NCI-H146 treated with DMSO at 0.1 percent for 48 hours (cell line): Measurements from ENCODE around the gene PEAK1.
A peak's percentile ranks its signal among the peaks of the same experiment; 100 is the strongest.
"Not testable (repeated sequence)": the region's sequence is repeated elsewhere in the genome, so short reads cannot be mapped to it uniquely, and the experiment has no call there.

Source experiments
- DNase-seq: peaks from one replicate; lab custom pipeline; 2025; ENCODE audit not compliant: unreplicated experiment; lab: John Stamatoyannopoulos, UW

The PEAK1 gene

DNA sequence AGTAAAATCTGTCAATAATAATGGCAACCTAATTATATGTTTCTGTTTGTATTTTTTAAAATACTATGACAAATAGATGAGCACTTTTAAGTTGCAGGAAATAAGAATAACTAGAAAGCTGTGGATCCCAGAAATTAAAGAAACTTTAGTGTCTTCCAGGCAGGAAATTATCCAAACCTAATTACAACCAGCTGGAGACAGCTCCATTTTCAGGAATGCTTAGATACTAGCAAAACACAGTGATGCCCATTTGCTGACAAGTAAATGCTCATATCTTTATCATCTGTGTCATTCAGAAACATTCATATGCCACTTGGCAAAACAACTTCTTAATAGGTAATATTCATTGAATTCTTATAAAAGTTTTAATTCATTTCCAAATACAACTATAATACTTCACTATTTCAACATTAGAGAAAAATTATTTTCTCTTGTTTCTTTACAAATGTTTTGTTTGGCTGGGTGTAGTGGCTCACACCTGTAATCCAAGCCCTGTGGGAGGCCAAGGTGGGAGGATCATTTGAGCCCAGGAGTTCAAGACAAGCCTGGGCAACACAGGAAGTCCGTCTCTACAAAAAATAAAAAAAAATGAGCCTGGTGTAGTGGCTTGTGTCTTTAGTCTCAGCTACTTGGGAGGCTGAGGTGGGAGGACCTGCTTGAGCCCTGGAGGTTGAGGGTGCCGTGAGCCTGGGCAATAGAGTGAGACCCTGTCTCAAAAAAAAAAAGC, 179.9 kb downstream of the PEAK1 start:
- no peak for DNase-seq

DNA sequence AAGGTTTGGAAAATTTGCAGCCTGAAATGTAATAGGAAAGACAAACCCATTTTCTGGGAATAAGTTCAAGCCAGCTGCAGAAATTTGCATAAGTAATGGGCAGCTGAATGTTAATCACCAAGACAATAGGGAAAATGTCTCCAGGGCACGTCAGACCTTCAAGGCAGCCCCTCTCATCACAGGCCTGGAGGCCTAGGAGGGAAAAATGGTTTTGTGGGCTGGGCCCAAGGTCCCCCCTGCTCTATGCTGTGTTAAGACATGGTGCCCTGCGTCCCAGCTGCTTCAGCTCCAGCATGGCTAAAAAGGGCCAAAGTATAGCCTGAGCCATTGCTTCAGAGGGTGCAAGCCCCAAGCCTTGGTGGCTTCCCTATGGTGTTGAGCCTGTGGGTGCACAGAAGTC, 184.3 kb downstream of the PEAK1 start:
- no peak for DNase-seq

DNA sequence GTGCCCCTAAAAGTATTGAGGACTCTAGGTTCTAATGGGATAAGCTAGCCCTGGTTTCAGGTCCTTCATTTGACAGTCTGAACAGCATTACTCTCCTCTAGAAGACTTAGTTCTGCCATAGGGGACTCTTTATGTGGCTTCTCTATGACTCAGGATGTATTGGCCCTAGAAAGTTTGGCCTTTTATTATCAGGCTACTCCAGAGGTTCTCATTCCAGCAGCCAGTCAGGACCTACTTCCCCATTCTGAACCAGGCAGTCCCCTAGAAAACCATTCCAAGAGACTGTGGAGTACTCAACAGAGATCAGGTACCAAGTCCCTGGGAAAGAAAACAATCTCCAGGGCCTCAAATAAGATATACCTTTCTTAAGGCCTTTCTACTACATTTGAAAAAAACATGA, 191.1 kb downstream of the PEAK1 start:
- DNase-seq, result no peak

DNA sequence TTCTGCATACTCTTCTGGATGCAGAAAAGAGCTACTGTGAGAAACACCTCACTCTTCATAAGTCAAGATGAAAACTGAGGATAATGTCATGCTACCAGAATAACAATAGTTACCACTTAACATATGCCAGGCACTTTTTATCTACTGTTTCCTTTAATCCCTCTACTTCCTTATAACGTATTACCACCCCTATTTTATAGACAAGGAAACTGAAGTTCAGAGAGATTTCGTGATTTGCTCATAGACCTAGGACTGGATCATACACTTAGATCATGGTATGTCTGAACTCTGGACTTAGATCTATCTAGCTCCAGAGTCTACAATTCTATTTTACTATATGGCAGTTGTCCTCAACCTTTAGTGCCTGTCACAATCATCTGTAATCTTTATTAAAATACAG, 193.3 kb downstream of the PEAK1 start:
- no peak for DNase-seq

DNA sequence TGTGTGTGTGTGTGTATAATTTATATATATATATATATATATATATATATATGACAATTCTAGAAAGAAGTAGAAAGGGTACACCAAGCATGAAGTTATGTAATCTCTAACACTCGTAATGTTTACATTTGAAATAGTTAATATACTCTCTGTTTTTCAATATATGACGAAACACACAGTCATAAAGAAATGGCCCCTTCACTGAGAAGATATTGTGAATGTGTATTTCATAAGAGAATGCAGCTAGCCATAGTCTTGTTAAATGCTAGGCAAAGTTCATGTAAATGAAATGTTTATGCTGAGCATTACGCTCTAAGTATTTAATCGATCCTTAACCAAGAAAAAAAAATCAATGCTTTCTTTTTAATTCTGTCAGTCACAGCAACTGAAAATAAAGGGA, 194.3 kb downstream of the PEAK1 start:
- DNase-seq, result no peak

DNA sequence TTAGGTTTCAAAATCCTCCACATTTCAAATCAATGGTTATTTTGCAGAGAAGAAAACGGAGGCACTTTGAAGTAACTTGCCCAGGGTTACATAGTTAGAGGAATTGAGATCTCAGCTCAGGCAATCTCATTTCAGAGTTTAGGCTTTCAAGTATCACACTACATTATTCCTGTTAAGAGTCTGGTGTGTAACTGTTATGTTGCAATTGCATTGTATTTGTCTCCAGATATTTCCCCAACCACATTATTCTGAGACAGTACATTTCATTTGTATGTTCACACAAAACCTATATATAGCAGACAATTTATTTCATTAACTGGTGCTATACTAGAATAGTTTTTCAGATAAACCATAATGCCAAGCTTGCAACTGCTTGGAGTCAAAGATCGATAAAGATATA, 194.8 kb downstream of the PEAK1 start:
- DNase-seq, result no peak

DNA sequence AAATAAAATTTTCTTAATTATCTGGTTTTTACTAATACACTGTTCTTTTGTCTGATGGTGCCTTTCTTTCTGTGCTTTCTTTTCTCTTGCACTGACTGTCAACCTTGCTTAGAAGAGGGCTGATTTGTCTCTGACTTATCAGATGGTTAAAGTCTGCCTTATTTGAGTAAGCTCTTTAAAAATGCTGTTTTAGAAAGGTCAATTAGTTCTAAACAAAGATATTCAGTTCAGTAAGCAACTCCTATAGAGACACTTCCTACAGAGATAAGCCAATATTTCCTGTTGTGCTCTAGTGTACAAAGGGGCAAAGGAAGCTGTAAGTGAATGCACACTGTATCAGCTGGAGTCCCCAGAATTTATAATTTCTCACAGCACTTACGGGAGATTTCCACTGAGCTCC, 195.6 kb downstream of the PEAK1 start:
- peak; percentile 74 for DNase-seq

DNA sequence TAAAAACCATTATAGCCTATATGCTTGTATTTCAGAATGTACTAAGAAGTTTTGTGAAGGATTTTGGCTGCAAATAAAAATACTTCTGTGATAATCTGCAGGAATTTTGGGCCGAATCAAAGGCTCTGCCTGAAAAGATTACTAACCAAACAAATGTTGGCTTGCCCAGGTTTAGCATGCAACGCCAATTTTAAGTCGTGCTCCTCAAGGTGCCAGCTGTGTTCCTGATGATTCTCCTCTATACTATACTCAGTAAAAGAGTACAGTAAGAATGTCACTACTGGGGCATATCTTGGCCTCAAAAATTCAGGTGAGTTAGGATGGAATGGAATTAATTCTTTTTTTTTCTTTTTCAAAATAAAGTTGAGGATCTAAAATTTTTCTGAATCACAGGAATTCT, 198.2 kb downstream of the PEAK1 start:
- DNase-seq, result no peak

DNA sequence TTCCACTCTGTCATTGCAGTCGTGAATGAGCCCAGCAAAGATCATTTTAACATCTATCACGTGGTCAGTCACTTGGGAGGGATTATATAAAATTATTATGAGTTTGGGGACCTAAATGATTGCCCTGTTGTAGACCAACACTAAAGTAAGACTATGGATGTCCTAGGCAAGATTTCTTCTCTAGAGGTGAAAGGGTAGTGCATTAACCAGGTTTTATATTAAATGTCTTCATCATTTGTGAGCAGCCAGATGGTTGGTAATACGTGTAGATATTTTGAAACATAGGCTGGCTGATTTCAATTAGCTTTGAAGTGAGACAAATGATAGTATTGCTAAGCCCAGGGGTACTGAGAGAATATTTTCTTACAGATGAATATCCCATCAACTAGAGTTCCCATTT, 198.7 kb downstream of the PEAK1 start:
- DNase-seq, result no peak

DNA sequence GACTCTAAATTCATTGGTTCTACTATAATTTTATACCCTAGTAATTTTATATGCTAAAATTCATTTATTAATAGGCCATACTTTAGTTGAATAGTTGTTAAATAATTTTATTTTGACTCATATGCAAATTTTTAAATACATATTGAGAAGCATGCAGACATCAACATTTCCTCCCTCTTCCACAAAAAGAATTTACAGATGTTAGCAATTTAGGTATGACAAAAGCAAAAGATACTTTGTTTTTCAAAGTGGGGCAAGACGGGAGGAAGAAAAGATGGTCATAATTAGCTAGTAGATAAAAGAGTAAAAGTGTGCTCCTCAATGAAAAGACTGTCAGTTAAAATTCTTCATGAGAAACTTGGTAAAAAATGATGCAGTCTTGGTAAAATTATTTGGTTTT, 200.1 kb downstream of the PEAK1 start:
- DNase-seq, result no peak

DNA sequence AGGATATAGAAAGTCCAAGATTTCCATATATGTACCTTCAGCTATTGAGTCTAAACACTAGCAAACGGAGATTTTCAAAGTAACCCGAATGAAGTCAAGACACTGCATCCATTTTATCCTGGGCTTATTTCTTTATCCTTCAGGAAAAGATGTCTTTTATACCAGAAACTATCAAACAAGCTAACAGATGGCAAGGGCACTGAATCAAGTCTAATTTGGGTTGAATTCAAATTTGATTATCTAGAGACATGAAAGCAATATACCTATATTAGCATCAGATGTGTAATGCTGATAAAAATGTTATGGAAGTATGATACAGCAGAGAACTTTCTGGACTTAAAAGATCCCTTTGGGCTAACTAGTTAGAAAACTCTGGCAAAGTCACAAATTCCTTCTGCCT, 210.7 kb downstream of the PEAK1 start:
- DNase-seq, result no peak

DNA sequence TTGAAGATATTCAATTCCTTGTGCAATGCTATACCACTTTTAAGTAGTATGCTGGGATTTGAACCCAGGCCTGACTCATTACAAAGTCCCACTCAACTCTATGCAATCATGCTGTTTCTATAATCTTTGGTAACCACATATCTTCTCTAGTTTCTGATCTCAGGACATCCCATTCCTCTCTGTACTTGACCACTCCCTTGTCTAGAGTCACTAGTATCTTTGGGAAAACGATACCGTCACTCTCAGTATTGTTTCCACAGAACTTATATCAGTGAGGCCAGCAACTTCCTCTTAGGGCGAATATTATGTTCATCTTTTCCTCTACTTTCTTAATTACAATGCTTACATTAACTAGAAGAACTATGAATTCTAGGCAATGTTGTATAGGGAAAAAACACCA, 211.7 kb downstream of the PEAK1 start:
- no peak for DNase-seq

DNA sequence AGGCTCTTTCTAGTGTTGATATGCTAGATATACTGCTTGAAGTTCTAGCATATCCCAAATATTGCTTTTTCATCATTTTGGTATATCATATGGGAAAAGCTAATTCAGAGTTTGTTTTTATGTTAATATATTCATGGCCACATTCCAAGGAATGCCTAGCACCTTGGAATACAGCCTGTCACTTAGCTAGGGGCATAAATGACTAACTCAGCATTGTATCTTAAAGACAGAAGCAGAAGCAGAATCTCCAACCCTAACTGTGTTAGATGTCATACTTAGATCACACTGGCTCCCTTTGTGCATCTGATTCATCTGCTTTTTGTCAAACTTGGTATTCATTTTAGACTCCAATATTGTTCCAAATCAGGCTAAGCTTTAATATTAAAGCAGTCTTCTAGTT, 218.2 kb downstream of the PEAK1 start:
- DNase-seq, result no peak

DNA sequence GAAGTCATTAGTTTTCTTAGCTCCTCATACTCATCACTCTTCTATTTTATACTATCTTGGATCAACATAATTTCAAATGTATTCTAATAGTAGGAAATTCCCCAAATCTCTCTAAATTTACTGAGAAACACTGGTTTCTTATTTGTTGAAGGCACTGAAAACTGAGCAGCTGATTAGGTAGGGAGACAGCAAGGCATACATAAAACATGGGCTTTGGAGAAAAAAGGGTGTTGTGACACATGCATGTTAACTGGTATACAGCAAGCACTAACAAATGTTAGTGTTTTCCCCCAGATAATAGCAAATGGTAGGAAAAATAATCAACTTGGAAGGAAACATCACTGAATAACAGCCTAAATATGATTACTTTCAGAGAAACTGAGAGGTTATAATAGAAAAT, 223.5 kb downstream of the PEAK1 start:
- DNase-seq, result no peak

DNA sequence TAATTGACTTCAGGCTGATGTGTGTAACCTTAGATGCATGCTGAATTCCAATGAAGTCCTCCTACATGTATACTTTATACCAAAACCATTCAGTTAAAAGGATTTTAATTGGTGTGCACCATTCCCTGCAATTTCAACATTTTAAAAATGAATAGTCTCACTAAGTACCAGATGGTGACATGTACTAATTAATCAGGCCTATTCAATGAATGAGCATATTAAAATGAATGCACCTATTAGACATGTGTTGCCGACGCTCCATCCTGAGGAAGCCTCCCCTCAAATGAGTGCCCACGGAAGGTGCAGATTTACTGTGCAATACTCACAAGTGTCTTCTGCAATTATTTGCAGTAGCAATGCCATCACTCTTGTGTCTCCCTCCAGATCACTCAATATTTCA, 224.3 kb downstream of the PEAK1 start:
- DNase-seq, result no peak

DNA sequence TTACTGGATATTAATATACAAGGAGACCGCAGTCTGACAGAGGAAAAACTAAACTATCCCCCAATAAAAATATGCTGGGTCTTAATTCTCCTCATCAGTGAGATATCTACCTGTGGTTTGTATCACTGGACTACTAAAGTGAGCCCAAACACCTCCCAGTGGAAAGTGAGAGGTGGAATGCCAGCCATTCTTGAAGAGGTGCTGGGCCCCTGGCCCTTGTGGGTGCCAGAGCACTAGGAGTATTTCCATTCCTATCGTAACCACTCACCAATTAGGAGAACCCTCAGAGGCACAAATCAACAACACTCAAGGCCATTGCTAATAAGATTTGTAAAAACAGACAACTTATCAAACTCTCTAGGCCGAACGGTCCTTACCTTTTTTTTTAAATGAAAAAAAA, 227.5 kb downstream of the PEAK1 start:
- no peak for DNase-seq

DNA sequence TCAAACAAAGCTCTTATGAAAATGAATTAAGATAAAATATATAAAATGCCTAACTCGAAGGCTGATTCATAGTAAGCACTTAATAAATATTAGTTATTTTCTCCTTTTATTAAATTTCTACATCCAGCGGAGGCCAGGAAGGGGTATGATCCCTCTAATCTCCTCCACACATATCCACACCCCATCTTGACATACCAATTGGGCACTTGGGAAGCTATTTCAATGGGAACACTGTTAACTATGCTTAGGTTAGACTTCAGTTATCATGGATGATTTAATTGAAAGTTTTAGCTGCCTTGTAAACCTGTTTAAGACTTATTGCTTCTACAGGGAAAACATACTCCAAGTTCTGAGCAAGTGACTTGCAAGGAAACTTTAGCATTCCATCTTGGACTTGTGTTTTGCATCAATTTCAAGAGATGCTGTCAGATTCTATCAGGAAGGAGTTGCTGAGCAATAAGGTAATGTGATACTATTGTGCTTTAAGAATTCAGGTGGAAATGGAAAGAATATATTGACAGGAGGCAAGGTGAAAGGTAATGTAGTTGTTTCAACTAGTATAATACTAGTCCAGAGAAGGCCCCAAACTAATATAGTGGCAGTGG, 228.6 kb downstream of the PEAK1 start:
- no peak for DNase-seq

DNA sequence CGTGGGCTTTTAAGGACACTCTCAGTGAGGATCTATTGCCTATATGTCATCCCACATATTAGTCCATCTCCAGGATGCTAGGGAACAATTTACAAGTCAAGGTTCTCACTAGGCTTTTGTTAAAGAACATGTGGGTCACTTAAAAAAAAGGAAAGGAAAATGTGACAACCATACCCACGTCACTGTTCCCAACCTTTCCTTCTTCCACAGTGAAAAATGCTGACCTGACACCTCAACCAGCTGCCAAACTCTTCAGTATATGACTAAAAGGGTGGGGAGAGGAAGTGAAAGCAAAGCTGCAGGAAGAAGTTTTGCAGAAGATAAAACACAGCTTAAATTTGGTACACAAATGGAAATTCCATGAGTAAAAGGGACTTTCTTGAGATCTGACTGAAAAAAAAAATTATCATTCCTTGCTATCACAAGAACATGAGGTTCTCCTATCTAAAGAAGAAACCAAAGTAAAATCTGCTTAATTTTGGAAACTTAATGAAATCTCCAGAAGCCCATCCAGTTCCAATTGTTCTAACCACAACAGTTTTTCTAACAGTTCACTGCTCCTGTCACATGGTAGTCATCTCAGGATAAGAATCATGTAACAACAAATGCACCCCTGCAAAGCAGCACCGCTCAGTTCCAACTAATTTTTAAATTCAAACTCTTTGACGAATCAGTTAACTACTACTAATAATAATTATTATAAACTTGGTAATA, 232.0 kb downstream of the PEAK1 start:
- DNase-seq, result no peak

DNA sequence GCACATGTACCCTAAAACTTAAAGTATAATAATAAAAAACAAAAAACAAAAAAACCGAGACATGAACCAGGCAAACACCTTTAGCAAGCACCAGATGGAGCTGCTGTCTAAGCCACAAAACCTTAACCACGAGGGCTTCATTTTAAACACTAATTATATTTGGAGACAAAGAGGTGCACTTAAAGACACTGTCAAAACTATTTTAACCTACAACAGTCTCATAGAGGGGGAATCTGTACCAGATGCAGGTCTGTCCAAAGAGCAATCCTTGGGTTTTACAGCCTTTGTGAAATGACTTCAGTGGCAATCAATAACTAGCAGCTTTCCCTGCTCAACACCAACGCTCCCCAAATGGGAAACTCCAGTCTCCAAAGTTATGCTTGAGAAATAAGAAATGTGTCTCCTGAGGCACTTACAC, 233.3 kb downstream of the PEAK1 start:
- no peak for DNase-seq

DNA sequence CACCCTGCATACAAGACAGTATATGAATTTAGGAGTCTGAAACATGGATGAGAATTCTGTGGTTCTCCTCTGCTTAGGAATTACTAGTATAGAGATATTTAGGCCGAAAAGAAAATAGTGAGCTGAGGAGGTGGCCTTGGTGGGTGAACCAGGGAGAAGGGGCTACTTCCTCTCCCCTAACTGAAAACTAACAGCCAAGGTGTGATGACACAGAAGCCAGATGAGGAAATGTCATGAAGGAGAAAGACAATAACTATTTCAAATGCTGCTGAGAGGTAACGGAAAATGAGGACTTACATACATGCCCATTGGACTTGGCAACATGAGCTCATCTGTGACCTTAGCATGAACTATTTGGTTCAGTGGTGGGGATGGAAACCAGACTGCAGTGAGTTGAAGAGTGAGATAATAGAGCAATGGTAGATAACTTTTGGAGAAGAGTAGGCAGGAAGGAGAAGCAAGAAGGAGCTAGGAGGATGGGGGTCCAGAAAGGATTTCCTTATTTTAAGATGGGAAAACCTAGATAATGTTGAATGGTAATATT, 234.6 kb downstream of the PEAK1 start:
- no peak for DNase-seq

DNA sequence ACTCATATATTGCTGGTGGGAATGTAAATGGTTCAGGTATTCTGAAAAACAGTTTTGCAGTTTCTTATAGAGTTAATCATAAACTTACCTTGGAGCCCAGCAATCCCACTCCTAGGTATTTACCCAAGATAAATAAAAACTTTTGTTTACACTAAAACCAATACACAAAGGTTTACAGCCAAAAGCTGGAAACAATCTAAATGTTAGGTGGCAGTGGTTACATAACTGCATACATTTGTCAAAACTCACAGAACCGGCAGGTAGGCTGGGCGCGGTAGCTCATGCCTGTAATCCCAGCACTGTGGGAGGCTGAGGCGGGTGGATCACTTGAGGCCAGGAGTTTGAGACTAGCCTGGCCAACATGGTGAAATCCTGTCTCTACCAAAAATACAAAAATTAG, 235.6 kb downstream of the PEAK1 start:
- DNase-seq, result not testable (repeated sequence)

DNA sequence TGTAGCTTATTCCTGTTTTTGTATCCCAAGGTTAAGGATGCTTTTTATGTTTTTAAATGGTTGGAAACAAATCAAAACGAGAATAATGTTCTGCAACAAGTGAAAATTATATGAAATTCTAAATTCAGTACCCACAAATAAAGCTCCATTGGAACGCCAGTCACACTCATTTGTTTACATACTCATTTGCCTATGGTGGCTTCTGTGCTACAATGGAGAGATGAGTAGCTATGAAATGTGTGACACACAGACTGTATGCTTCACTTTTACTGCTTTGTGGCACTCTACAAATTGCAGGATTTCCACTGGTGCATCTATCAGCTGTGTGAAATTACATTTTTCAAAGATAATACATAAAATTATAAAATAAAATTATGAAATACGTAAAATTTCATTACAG, 236.8 kb downstream of the PEAK1 start:
- DNase-seq, result no peak
